Endodermal cell (in vitro differentiated cells): ENCODE results near the gene MAPKAPK2. TPM values are rescaled to one million over a fixed set of nuclear protein-coding genes. Genes with fewer than 3 reads are reported as not detected.

Source experiments
- DNase-seq: peaks from one replicate; pipeline ENCODE4 v3.0.0-alpha.2; 2017
- H3K27ac ChIP-seq: 2 replicates; pipeline ENCODE4 v1.5.1; 2013; ENCODE audit warnings: mild to moderate bottlenecking, low read depth, low read length, moderate library complexity
- H3K27me3 ChIP-seq: 2 replicates; pipeline ENCODE4 v1.6.1; 2013; ENCODE audit warnings: mild to moderate bottlenecking, low read length, moderate library complexity; ENCODE audit not compliant: insufficient read depth, control insufficient read depth, poor library complexity, severe bottlenecking
- H3K36me3 ChIP-seq: 2 replicates; pipeline ENCODE4 v1.7.0; 2013; ENCODE audit warnings: mild to moderate bottlenecking, low read length, moderate library complexity; ENCODE audit not compliant: control insufficient read depth, insufficient read depth
- H3K4me1 ChIP-seq: one replicate; pipeline ENCODE4 v1.7.0; 2013; ENCODE audit warnings: low read length; ENCODE audit not compliant: control insufficient read depth, insufficient read depth
- H3K4me3 ChIP-seq: 2 replicates; pipeline ENCODE4 v1.5.1; 2013; ENCODE audit warnings: mild to moderate bottlenecking, low read length, moderate library complexity
- H3K9ac ChIP-seq: 2 replicates; pipeline ENCODE4 v1.6.1; 2013; ENCODE audit warnings: mild to moderate bottlenecking, low read length, moderate library complexity; ENCODE audit not compliant: poor library complexity, severe bottlenecking; ENCODE audit errors: extremely low read depth
- H3K9me3 ChIP-seq: 2 replicates; pipeline ENCODE4 v1.6.1; 2013; ENCODE audit warnings: mild to moderate bottlenecking, low read length, moderate library complexity; ENCODE audit not compliant: control insufficient read depth
- H3K27ac Mint-ChIP-seq: 2 replicates; pipeline ENCODE4 v1.8.0; 2020; ENCODE audit warnings: mixed read lengths
- H3K27me3 Mint-ChIP-seq: 2 replicates; pipeline ENCODE4 v1.8.0; 2021; ENCODE audit warnings: mild to moderate bottlenecking, mixed read lengths; ENCODE audit not compliant: insufficient read depth
- H3K36me3 Mint-ChIP-seq: 2 replicates; pipeline ENCODE4 v1.8.0; 2020; ENCODE audit warnings: low read depth, mixed read lengths
- H3K4me1 Mint-ChIP-seq: 2 replicates; pipeline ENCODE4 v1.8.0; 2020; ENCODE audit warnings: mixed read lengths
- H3K4me3 Mint-ChIP-seq: 2 replicates; pipeline ENCODE4 v1.8.0; 2020; ENCODE audit warnings: mild to moderate bottlenecking, moderate library complexity, mixed read lengths
- H3K9me3 Mint-ChIP-seq: 2 replicates; pipeline ENCODE4 v1.8.0; 2020; ENCODE audit warnings: mild to moderate bottlenecking, mixed read lengths
- WGBS, 2 experiments: methylation state at CpG; one replicate each; pipeline versions ENCODE4 v1.1.5 to v1.1.7; 2013; ENCODE audit warnings: missing lambda C conversion rate in 2 of 2, mixed read lengths in 1 of 2; ENCODE audit not compliant: insufficient coverage in 1 of 2, insufficient read length in 1 of 2; 5-methylcytosine and 5-hydroxymethylcytosine counted together
- total RNA-seq, 2 donors: library from RNA; stranded (reverse); fragmentation: NEBNext Ultra II Directional in 1 of 2; extraction: Animal tissue kit (Norgen Biotek cat#: 25700) in 1 of 2; gene quantifications; 2 replicates in 1 of 2; 3 replicates in 1 of 2; pipeline ENCODE4 v1.2.1, GENCODE V29; 2021
- TF ChIP-seq, protein P1 (sequence below): fragments of 200-600 bp; sonication (generic); conservative IDR thresholded peaks from 2 replicates; pipeline ENCODE4 v1.5.0; 2021; ENCODE audit warnings: antibody characterized with exemption, mild to moderate bottlenecking

The MAPKAPK2 gene
- total RNA-seq, 2 donors from 2014 or later = 72.8 to 79.7 TPM

DNA sequence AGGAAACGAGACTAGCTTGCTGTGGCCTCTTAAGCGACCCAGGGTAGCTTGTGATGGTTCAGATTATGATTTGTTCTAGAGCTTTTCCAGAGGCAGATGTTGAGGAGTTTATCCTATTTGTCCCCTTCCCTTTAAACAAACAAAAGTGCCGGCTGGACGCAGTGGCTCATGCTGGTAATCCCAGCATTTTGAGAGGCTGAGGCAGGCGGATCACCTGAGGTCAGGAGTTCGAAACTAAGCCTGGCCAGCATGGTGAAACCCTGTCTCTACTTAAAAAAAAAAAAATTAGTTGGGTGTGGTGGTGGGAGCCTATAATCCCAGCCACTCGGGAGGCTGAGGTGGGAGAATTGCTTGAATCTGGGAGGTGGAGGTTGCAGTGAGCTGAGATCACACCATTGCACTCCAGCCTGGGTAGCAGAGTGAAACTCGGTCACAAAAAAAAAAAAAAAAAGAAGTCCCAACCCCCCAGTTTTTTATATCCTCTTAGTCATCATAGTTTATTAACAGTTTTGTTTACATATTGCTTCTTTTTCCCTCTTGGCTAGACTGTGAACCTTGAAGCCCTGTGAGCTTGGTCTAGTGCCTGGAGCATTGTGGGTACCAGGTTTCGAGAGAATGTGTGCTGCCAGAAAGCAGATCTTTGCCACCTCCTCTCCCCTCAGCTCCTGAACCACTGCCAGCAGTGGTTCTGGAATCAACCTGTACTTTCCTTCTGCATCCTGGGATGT, 29.8 kb downstream of the MAPKAPK2 start:
- Histone ChIP-seq H3K36me3 (no peaks in the 10 kb centered on the region), H3K9me3 (no peaks in the 10 kb centered on the region), H3K9ac (no peak overlapping the region), H3K27ac (no peak overlapping the region), H3K4me1 (peaks cover 2% of the 10 kb centered on the region), H3K4me3 (no peak overlapping the region), H3K27me3 (no peaks in the 10 kb centered on the region)
- Mint-ChIP-seq H3K9me3 (no peaks in the 10 kb centered on the region), H3K4me3 (no peak overlapping the region), H3K27me3 (no peaks in the 10 kb centered on the region), H3K27ac (no peak overlapping the region), H3K4me1 (peaks cover 41% of the 10 kb centered on the region), H3K36me3 (peaks cover 2% of the 10 kb centered on the region)
- TF ChIP-seq, protein P1, sequence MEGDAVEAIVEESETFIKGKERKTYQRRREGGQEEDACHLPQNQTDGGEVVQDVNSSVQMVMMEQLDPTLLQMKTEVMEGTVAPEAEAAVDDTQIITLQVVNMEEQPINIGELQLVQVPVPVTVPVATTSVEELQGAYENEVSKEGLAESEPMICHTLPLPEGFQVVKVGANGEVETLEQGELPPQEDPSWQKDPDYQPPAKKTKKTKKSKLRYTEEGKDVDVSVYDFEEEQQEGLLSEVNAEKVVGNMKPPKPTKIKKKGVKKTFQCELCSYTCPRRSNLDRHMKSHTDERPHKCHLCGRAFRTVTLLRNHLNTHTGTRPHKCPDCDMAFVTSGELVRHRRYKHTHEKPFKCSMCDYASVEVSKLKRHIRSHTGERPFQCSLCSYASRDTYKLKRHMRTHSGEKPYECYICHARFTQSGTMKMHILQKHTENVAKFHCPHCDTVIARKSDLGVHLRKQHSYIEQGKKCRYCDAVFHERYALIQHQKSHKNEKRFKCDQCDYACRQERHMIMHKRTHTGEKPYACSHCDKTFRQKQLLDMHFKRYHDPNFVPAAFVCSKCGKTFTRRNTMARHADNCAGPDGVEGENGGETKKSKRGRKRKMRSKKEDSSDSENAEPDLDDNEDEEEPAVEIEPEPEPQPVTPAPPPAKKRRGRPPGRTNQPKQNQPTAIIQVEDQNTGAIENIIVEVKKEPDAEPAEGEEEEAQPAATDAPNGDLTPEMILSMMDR = no peak
- DNase-seq = no peak
- WGBS, 2 experiments = 89 to 96% methylated on average over 6 to 9 of the region's 9 CpGs

DNA sequence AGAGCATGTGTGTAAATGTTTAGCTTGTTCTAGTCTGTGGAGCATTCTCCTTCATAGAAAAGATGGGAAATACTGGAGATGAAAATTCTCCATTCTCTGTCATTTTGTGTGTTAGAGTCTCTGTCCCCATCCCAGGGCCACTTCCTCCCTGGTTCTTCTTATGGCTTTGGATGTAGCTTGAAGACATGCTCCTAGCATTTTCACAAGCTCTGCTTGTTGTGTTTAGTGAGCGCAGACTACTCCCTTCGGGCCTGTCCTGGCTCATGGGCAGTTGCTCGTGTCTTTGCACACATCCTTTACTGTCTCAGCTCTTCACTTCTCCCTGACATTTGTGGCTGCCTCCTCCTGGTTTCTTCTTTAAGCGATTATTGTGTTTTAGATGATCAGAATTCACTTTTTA, 30.4 kb downstream of the MAPKAPK2 start:
- H3K27me3 Mint-ChIP-seq = no peaks in the 10 kb centered on the region
- Histone ChIP-seq H3K9ac (no peak overlapping the region), H3K36me3 (no peaks in the 10 kb centered on the region), H3K27ac (no peak overlapping the region), H3K4me1 (no peaks in the 10 kb centered on the region), H3K4me3 (no peak overlapping the region), H3K27me3 (no peaks in the 10 kb centered on the region), H3K9me3 (no peaks in the 10 kb centered on the region)
- H3K4me1 Mint-ChIP-seq = peaks cover 39% of the 10 kb centered on the region
- TF ChIP-seq, protein P1 = no peak
- no peak for DNase-seq
- 95% methylated on average over 3 to 4 of the region's 4 CpGs for WGBS, 2 experiments
- no peak overlapping the region for H3K4me3 Mint-ChIP-seq
- no peaks in the 10 kb centered on the region for H3K9me3 Mint-ChIP-seq
- H3K36me3 Mint-ChIP-seq = peaks cover 2% of the 10 kb centered on the region
- no peak overlapping the region for H3K27ac Mint-ChIP-seq

DNA sequence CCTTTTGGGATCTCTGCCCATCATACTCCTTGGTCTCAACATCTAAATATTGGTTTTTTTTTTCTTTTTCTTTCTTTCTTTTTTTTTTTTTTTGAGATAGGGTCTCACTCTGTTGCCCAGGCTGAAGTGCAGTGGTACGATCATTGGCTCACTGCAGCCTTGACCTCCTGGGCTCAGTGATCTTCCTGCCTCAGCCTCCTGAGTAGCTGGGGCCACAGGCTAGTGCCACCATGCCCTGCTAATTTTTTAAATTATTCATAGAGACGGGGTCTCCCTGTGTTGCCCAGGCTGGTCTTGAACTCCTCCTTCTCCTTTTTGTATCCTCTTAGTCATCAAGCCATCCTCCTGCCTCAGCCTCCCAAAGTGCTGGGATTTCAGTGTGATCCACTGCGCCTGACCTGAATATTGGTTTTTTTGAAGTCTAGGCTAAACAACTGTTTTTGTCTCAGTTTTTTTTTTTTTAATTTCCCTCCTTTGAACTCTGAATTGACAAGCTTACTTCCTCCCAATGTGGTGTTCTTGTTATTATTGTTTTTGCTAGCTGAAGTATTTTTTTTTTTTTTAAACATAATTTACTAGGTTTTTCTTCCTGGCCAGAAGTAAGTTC, 30.9 kb downstream of the MAPKAPK2 start:
- 93 to 96% methylated on average over 3 of the region's 3 CpGs for WGBS, 2 experiments
- Histone ChIP-seq H3K27me3 (no peaks in the 10 kb centered on the region), H3K9ac (no peak overlapping the region), H3K27ac (no peak overlapping the region), H3K9me3 (no peaks in the 10 kb centered on the region), H3K36me3 (no peaks in the 10 kb centered on the region), H3K4me3 (no peak overlapping the region), H3K4me1 (no peaks in the 10 kb centered on the region)
- Mint-ChIP-seq H3K4me3 (no peak overlapping the region), H3K4me1 (peaks cover 36% of the 10 kb centered on the region), H3K9me3 (no peaks in the 10 kb centered on the region), H3K36me3 (no peaks in the 10 kb centered on the region), H3K27me3 (no peaks in the 10 kb centered on the region), H3K27ac (no peak overlapping the region)
- TF ChIP-seq, protein P1 = no peak
- no peak for DNase-seq
